A673 (cell line): Measurements from ENCODE around the gene AKNA.

Experiments
- EZH2 ChIP-seq: fragments of 200-600 bp; sonication (generic); IDR thresholded peaks from 2 replicates; pipeline ENCODE4 v1.6.1; 2017; ENCODE audit warnings: borderline replicate concordance, low read depth, mild to moderate bottlenecking, mixed read lengths, antibody characterized with exemption, low read length; ENCODE audit not compliant: poor library complexity, severe bottlenecking
- TF ChIP-seq, protein P1 (sequence below): fragments of 300-800, 200-600 bp; sonication (generic); conservative IDR thresholded peaks from 2 replicates; pipeline ENCODE4 v1.5.1; 2017; ENCODE audit warnings: low read depth, mild to moderate bottlenecking, antibody characterized with exemption, low read length, moderate library complexity, mixed read lengths

- TF ChIP-seq, protein P1, sequence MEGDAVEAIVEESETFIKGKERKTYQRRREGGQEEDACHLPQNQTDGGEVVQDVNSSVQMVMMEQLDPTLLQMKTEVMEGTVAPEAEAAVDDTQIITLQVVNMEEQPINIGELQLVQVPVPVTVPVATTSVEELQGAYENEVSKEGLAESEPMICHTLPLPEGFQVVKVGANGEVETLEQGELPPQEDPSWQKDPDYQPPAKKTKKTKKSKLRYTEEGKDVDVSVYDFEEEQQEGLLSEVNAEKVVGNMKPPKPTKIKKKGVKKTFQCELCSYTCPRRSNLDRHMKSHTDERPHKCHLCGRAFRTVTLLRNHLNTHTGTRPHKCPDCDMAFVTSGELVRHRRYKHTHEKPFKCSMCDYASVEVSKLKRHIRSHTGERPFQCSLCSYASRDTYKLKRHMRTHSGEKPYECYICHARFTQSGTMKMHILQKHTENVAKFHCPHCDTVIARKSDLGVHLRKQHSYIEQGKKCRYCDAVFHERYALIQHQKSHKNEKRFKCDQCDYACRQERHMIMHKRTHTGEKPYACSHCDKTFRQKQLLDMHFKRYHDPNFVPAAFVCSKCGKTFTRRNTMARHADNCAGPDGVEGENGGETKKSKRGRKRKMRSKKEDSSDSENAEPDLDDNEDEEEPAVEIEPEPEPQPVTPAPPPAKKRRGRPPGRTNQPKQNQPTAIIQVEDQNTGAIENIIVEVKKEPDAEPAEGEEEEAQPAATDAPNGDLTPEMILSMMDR: no peak
- no peak for TF ChIP-seq EZH2
Observed at GRCh38 chr9:114346146-114346545, 41.6 kb downstream of the AKNA start.
